ENCODE measurements around the gene HES5. TPM values are rescaled to one million over a fixed set of nuclear protein-coding genes. Genes with fewer than 3 reads are reported as not detected.

Gene HES5
- total and polyA plus RNA-seq, 2 of the 13 experiments (the other 11 are each of a cell fraction or from before 2014, with no cell fraction given), result not detected

DNA sequence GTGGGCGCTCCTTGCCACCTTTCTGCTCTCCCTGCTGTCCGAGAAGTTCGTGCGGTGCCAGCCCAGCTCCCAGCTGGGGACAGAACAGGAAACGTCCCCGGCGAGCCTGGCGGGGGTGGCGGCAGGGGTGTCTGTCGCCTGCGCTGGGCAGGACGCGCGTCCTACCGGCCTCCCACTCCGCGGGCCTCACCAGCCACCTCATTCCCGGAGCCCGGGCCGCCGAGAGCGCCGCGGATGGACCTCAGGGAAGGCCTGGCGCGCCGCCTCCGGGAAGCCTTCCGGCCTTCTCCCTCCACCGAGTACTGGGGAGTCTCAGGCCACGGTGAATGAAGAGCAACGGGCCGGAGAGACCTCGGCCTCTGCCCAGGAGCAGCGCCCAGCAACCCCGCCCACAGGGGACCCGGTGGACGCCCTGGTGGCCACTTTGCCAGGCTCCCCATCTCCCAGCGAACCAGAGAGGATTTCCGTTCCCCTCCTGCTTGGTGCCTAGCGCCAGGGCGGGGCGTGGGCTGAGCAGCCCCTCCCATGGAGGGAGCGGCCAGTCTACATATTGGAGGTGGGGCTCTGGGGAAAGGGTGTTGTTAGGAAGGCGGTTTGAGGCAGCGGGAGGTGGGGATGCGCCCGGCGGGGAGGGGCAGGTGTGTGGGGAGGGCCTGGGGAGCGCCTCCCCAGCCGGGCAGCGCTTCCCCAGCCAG lies 16.6 kb upstream of the HES5 start (continued):
- TF ChIP-seq, protein P1, sequence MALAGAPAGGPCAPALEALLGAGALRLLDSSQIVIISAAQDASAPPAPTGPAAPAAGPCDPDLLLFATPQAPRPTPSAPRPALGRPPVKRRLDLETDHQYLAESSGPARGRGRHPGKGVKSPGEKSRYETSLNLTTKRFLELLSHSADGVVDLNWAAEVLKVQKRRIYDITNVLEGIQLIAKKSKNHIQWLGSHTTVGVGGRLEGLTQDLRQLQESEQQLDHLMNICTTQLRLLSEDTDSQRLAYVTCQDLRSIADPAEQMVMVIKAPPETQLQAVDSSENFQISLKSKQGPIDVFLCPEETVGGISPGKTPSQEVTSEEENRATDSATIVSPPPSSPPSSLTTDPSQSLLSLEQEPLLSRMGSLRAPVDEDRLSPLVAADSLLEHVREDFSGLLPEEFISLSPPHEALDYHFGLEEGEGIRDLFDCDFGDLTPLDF (CRISPR knock-in tag; IDR thresholded peaks at IDR 0.05), result no peak
- no peak for TF ChIP-seq ZMYM2 (CRISPR knock-in tag; IDR thresholded peaks at IDR 0.05)
- TF ChIP-seq ZNF367 (CRISPR knock-in tag; IDR thresholded peaks at IDR 0.05; ENCODE audit: borderline replicate concordance), result no peak
- no peak for TF ChIP-seq ZNF260 (CRISPR knock-in tag; IDR thresholded peaks at IDR 0.05; ENCODE audit: borderline replicate concordance, low read depth)
- 0 out of 2 replicates have a peak, but pooled peaks have one; percentile 42 for TF ChIP-seq ZNF232 (CRISPR knock-in tag; IDR thresholded peaks at IDR 0.05; ENCODE audit: borderline replicate concordance)
- TF ChIP-seq NR1H2 (CRISPR knock-in tag; IDR thresholded peaks at IDR 0.05; ENCODE audit: borderline replicate concordance, low read depth), result no peak
- TF ChIP-seq NFYC (CRISPR knock-in tag; IDR thresholded peaks at IDR 0.05), result no peak
- TF ChIP-seq ZFP91 (CRISPR knock-in tag; IDR thresholded peaks at IDR 0.05; ENCODE audit: borderline replicate concordance), result peak; percentile 71; the same call in 1 of the 2 replicates
- no peak for TF ChIP-seq ZNF619 (CRISPR knock-in tag; IDR thresholded peaks at IDR 0.05)
- TF ChIP-seq ZMYM4 (CRISPR knock-in tag; IDR thresholded peaks at IDR 0.05), result no peak
- TF ChIP-seq, protein P2, sequence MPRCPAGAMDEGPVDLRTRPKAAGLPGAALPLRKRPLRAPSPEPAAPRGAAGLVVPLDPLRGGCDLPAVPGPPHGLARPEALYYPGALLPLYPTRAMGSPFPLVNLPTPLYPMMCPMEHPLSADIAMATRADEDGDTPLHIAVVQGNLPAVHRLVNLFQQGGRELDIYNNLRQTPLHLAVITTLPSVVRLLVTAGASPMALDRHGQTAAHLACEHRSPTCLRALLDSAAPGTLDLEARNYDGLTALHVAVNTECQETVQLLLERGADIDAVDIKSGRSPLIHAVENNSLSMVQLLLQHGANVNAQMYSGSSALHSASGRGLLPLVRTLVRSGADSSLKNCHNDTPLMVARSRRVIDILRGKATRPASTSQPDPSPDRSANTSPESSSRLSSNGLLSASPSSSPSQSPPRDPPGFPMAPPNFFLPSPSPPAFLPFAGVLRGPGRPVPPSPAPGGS (CRISPR knock-in tag; IDR thresholded peaks at IDR 0.05), result no peak
- peak; percentile 70; the same call in 1 of the 2 replicates for TF ChIP-seq MED13 (CRISPR knock-in tag; IDR thresholded peaks at IDR 0.05)
- TF ChIP-seq BATF2 (CRISPR knock-in tag; IDR thresholded peaks at IDR 0.05), result peak; percentile 46; the same call in 1 of the 2 replicates
- TF ChIP-seq ELF4 (CRISPR knock-in tag; IDR thresholded peaks at IDR 0.05; ENCODE audit: borderline replicate concordance), result no peak
- TF ChIP-seq, protein P3, sequence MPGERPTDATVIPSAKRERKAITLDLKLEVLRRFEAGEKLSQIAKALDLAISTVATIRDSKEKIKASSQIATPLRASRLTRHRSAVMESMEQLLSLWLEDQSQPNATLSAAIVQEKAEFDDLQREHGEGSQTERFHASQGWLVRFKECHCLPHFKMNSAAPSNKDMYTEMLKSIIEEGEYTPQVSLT (CRISPR knock-in tag; IDR thresholded peaks at IDR 0.05; ENCODE audit: borderline replicate concordance, low read depth), result no peak; the same call in 1 of the 2 replicates
- TF ChIP-seq ZNF12 (CRISPR knock-in tag; IDR thresholded peaks at IDR 0.05), result no peak
- TF ChIP-seq, protein P4, sequence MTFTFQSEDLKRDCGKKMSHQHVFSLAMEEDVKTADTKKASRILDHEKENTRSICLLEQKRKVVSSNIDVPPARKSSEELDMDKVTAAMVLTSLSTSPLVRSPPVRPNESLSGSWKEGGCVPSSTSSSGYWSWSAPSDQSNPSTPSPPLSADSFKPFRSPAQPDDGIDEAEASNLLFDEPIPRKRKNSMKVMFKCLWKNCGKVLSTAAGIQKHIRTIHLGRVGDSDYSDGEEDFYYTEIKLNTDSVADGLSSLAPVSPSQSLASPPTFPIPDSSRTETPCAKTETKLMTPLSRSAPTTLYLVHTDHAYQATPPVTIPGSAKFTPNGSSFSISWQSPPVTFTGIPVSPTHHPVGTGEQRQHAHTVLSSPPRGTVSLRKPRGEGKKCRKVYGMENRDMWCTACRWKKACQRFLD (CRISPR knock-in tag; IDR thresholded peaks at IDR 0.05; ENCODE audit: borderline replicate concordance), result no peak
- TF ChIP-seq ZNF317 (CRISPR knock-in tag; IDR thresholded peaks at IDR 0.05), result 0 out of 2 replicates have a peak, but pooled peaks have one; percentile 15
- TF ChIP-seq SRSF9 (IDR thresholded peaks at IDR 0.05; ENCODE audit: borderline replicate concordance, insufficient read depth, low read depth, low read length, poor library complexity, severe bottlenecking), result no peak
- TF ChIP-seq ZNF652 (CRISPR knock-in tag; IDR thresholded peaks at IDR 0.05; ENCODE audit: borderline replicate concordance, low read depth), result no peak
- TF ChIP-seq WIZ (CRISPR knock-in tag; IDR thresholded peaks at IDR 0.05), result no peak
- TF ChIP-seq, protein P5, sequence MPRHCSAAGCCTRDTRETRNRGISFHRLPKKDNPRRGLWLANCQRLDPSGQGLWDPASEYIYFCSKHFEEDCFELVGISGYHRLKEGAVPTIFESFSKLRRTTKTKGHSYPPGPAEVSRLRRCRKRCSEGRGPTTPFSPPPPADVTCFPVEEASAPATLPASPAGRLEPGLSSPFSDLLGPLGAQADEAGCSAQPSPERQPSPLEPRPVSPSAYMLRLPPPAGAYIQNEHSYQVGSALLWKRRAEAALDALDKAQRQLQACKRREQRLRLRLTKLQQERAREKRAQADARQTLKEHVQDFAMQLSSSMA (CRISPR knock-in tag; IDR thresholded peaks at IDR 0.05), result no peak

Measured in HepG2 (cell line).